Measurements from ENCODE around the gene COQ4. TPM values are rescaled to one million over a fixed set of nuclear protein-coding genes. Genes with fewer than 3 reads are reported as not detected.

COQ4 gene
- total and polyA plus RNA-seq, 4 donors, result 12.8 to 53.3 (median 33.8) TPM

DNA sequence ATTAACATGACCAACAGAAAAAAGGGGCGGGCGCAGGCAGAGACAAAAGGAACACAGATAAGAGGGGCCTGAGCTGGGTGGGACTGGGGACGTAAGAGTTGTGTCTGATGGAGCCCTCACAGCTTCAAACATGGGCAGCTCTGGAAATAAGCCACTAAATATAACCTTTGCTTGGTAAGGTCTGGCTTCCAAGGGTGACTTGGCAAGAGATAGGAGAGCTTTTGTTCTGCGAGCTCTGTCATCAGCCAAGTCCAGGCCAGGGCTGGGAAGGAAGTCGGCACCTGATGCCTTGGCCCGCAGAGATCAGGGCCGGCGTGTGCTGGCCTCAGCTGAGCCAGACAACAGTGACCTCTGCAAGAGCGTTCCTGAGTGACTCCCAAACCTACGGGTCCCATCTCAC, 12.2 kb upstream of the COQ4 start:
- H3K4me1 ChIP-seq (ENCODE audit: control insufficient read depth in 4 of 4, insufficient read depth in 4 of 4, low read length in 3 of 4), result peaks cover 8 to 19% (median 14%) of the 10 kb centered on the region in 4 donors
- no peak overlapping the region for H3K9ac ChIP-seq (ENCODE audit: low read depth in 1 of 2, low read length in 2 of 2)
- no peaks in the 10 kb centered on the region for H3K9me3 ChIP-seq (ENCODE audit: control insufficient read depth in 4 of 4, low read length in 3 of 4)
- H3K27me3 ChIP-seq (ENCODE audit: control insufficient read depth in 4 of 4, insufficient read depth in 4 of 4, low read length in 3 of 4), result no peaks in the 10 kb centered on the region
- 41% methylated on average over 10 of the region's 10 CpGs for WGBS
- H3K36me3 ChIP-seq (ENCODE audit: control insufficient read depth in 4 of 4, insufficient read depth in 3 of 4, low read depth in 1 of 4, low read length in 3 of 4), result peaks cover 9 to 27% (median 11%) of the 10 kb centered on the region in 4 donors
- peak overlapping the region; percentile 31 to 46 for H3K27ac ChIP-seq (ENCODE audit: low read depth in 1 of 2, low read length in 2 of 2)
- no peak for DNase-seq (ENCODE audit: low spot score)
- no peak overlapping the region for H3K4me3 ChIP-seq (ENCODE audit: low read depth in 1 of 3, low read length in 3 of 3)
- TF ChIP-seq, protein P1, sequence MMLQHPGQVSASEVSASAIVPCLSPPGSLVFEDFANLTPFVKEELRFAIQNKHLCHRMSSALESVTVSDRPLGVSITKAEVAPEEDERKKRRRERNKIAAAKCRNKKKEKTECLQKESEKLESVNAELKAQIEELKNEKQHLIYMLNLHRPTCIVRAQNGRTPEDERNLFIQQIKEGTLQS (IDR thresholded peaks at IDR 0.05), result no peak
- TF ChIP-seq YY1 (IDR thresholded peaks at IDR 0.05) (peak; percentile 44), HNF4A (conservative IDR thresholded peaks at IDR 0.05) (peak; percentile 68 to 84), FOXA1 (IDR thresholded peaks at IDR 0.05) (no peak), JUND (IDR thresholded peaks at IDR 0.05) (peak in 1 of 2 donors; percentile 31), NR2F2 (IDR thresholded peaks at IDR 0.05) (no peak), GABPA (IDR thresholded peaks at IDR 0.05 in 1 of 2, conservative IDR thresholded peaks at IDR 0.05 in 1 of 2) (peak in 1 of 2 donors; percentile 58), RXRA (IDR thresholded peaks at IDR 0.05) (peak; percentile 49 to 80), SP1 (IDR thresholded peaks at IDR 0.05) (peak; percentile 36), RAD21 (IDR thresholded peaks at IDR 0.05) (peak in 1 of 2 donors; percentile 32)
- TF ChIP-seq, protein P2, sequence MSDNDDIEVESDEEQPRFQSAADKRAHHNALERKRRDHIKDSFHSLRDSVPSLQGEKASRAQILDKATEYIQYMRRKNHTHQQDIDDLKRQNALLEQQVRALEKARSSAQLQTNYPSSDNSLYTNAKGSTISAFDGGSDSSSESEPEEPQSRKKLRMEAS (IDR thresholded peaks at IDR 0.05), result no peak
- TF ChIP-seq, protein P3, sequence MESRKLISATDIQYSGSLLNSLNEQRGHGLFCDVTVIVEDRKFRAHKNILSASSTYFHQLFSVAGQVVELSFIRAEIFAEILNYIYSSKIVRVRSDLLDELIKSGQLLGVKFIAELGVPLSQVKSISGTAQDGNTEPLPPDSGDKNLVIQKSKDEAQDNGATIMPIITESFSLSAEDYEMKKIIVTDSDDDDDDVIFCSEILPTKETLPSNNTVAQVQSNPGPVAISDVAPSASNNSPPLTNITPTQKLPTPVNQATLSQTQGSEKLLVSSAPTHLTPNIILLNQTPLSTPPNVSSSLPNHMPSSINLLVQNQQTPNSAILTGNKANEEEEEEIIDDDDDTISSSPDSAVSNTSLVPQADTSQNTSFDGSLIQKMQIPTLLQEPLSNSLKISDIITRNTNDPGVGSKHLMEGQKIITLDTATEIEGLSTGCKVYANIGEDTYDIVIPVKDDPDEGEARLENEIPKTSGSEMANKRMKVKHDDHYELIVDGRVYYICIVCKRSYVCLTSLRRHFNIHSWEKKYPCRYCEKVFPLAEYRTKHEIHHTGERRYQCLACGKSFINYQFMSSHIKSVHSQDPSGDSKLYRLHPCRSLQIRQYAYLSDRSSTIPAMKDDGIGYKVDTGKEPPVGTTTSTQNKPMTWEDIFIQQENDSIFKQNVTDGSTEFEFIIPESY (IDR thresholded peaks at IDR 0.05), result no peak

DNA sequence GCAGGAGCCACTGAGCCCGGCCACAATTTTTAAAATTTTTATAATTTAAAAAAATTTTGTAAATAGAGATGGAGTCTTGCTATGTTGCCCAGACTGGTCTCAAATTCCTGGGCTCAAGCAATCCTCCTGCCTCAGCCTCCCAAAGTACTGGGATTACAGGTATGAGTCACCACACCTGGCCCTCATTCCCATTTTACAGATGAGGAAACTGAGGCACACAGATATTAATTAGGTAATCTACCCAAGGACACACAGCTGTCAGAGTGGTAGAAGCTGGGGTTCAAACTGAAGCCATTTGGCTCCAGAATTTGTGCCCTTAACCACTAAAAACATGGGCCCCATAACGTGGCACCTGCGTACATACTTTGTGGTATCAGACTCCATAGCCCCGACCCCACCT, 7.9 kb upstream of the COQ4 start:
- no peak overlapping the region for H3K27ac ChIP-seq (ENCODE audit: low read depth in 1 of 2, low read length in 2 of 2)
- H3K9ac ChIP-seq (ENCODE audit: low read depth in 1 of 2, low read length in 2 of 2), result no peak overlapping the region
- H3K4me1 ChIP-seq (ENCODE audit: control insufficient read depth in 4 of 4, insufficient read depth in 4 of 4, low read length in 3 of 4), result peaks cover 8 to 18% (median 14%) of the 10 kb centered on the region in 4 donors
- no peak overlapping the region for H3K4me3 ChIP-seq (ENCODE audit: low read depth in 1 of 3, low read length in 3 of 3)
- TF ChIP-seq JUND (IDR thresholded peaks at IDR 0.05) (no peak), EGR1 (IDR thresholded peaks at IDR 0.05; ENCODE audit: low read depth in 2 of 2) (no peak), YY1 (IDR thresholded peaks at IDR 0.05) (no peak), FOXA1 (IDR thresholded peaks at IDR 0.05) (no peak)
- H3K27me3 ChIP-seq (ENCODE audit: control insufficient read depth in 4 of 4, insufficient read depth in 4 of 4, low read length in 3 of 4), result no peaks in the 10 kb centered on the region
- WGBS, result 94% methylated on average over 4 of the region's 4 CpGs
- no peak for DNase-seq (ENCODE audit: low spot score)
- H3K9me3 ChIP-seq (ENCODE audit: control insufficient read depth in 4 of 4, low read length in 3 of 4), result no peaks in the 10 kb centered on the region
- peaks cover 8 to 40% (median 12%) of the 10 kb centered on the region in 4 donors for H3K36me3 ChIP-seq (ENCODE audit: control insufficient read depth in 4 of 4, insufficient read depth in 3 of 4, low read depth in 1 of 4, low read length in 3 of 4)

DNA sequence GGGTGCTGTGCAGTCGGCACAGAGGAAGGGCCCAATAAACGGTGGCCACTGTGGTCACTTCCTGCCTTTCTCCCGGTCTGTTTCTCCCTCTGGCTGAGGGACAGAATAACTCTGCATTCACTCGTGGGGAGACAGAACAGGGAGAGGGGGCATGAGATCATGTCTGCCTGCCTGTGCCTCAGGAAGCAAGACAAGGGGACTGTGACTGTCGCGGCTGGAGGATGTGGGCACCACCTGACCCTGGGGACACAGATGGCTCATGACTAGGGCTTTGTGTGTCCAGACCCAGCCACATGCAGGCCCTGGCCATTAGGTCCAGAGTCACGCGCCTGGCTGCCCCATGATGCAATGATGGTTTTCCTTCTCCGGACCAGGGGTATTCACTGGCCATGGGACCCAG, 6.2 kb upstream of the COQ4 start:
- 79% methylated on average over 9 of the region's 9 CpGs for WGBS
- TF ChIP-seq RXRA (IDR thresholded peaks at IDR 0.05), result no peak
- TF ChIP-seq, protein P4, sequence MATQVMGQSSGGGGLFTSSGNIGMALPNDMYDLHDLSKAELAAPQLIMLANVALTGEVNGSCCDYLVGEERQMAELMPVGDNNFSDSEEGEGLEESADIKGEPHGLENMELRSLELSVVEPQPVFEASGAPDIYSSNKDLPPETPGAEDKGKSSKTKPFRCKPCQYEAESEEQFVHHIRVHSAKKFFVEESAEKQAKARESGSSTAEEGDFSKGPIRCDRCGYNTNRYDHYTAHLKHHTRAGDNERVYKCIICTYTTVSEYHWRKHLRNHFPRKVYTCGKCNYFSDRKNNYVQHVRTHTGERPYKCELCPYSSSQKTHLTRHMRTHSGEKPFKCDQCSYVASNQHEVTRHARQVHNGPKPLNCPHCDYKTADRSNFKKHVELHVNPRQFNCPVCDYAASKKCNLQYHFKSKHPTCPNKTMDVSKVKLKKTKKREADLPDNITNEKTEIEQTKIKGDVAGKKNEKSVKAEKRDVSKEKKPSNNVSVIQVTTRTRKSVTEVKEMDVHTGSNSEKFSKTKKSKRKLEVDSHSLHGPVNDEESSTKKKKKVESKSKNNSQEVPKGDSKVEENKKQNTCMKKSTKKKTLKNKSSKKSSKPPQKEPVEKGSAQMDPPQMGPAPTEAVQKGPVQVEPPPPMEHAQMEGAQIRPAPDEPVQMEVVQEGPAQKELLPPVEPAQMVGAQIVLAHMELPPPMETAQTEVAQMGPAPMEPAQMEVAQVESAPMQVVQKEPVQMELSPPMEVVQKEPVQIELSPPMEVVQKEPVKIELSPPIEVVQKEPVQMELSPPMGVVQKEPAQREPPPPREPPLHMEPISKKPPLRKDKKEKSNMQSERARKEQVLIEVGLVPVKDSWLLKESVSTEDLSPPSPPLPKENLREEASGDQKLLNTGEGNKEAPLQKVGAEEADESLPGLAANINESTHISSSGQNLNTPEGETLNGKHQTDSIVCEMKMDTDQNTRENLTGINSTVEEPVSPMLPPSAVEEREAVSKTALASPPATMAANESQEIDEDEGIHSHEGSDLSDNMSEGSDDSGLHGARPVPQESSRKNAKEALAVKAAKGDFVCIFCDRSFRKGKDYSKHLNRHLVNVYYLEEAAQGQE (IDR thresholded peaks at IDR 0.05), result no peak
- H3K36me3 ChIP-seq (ENCODE audit: control insufficient read depth in 4 of 4, insufficient read depth in 3 of 4, low read depth in 1 of 4, low read length in 3 of 4), result peaks cover 6 to 34% (median 12%) of the 10 kb centered on the region in 4 donors

More for the DNA sequence above, 6.2 kb upstream of the COQ4 start:
- Histone ChIP-seq H3K4me1 (ENCODE audit: control insufficient read depth in 4 of 4, insufficient read depth in 4 of 4, low read length in 3 of 4) (peaks cover 0 to 5% (median 4%) of the 10 kb centered on the region in 4 donors), H3K27ac (ENCODE audit: low read depth in 1 of 2, low read length in 2 of 2) (no peak overlapping the region), H3K9me3 (ENCODE audit: control insufficient read depth in 4 of 4, low read length in 3 of 4) (no peaks in the 10 kb centered on the region), H3K4me3 (ENCODE audit: low read depth in 1 of 3, low read length in 3 of 3) (no peak overlapping the region), H3K9ac (ENCODE audit: low read depth in 1 of 2, low read length in 2 of 2) (no peak overlapping the region), H3K27me3 (ENCODE audit: control insufficient read depth in 4 of 4, insufficient read depth in 4 of 4, low read length in 3 of 4) (no peaks in the 10 kb centered on the region)
- no peak for DNase-seq (ENCODE audit: low spot score)
